Nephron progenitor cell (in vitro differentiated cells): Measurements from ENCODE around the gene CNOT9.
A peak's percentile ranks its signal among the peaks of the same experiment; 100 is the strongest.

ENCODE experiments used
- DNase-seq: peaks from one replicate; pipeline ENCODE4 v3.0.0; 2021
- H3K27ac Mint-ChIP-seq: 2 replicates; pipeline ENCODE4 v1.8.0; 2021; ENCODE audit warnings: mild to moderate bottlenecking, moderate library complexity, mixed read lengths
- H3K27me3 Mint-ChIP-seq: 2 replicates; pipeline ENCODE4 v1.8.0; 2021; ENCODE audit warnings: mild to moderate bottlenecking, low read depth, mixed read lengths; ENCODE audit not compliant: poor library complexity
- H3K36me3 Mint-ChIP-seq: 2 replicates; pipeline ENCODE4 v1.8.0; 2021; ENCODE audit warnings: low read depth, mixed read lengths
- H3K4me1 Mint-ChIP-seq: 2 replicates; pipeline ENCODE4 v1.8.0; 2021; ENCODE audit warnings: mixed read lengths
- H3K4me3 Mint-ChIP-seq: 2 replicates; pipeline ENCODE4 v1.8.0; 2021; ENCODE audit warnings: mild to moderate bottlenecking, moderate library complexity, mixed read lengths
- H3K9me3 Mint-ChIP-seq: 2 replicates; pipeline ENCODE4 v1.8.0; 2021; ENCODE audit warnings: mild to moderate bottlenecking, moderate library complexity, mixed read lengths
- TF ChIP-seq, protein P1 (sequence below): fragments of 200-600 bp; sonication (generic); IDR thresholded peaks from 2 replicates; pipeline ENCODE4 v1.5.0; 2021; ENCODE audit warnings: antibody characterized with exemption

CNOT9 gene

DNA sequence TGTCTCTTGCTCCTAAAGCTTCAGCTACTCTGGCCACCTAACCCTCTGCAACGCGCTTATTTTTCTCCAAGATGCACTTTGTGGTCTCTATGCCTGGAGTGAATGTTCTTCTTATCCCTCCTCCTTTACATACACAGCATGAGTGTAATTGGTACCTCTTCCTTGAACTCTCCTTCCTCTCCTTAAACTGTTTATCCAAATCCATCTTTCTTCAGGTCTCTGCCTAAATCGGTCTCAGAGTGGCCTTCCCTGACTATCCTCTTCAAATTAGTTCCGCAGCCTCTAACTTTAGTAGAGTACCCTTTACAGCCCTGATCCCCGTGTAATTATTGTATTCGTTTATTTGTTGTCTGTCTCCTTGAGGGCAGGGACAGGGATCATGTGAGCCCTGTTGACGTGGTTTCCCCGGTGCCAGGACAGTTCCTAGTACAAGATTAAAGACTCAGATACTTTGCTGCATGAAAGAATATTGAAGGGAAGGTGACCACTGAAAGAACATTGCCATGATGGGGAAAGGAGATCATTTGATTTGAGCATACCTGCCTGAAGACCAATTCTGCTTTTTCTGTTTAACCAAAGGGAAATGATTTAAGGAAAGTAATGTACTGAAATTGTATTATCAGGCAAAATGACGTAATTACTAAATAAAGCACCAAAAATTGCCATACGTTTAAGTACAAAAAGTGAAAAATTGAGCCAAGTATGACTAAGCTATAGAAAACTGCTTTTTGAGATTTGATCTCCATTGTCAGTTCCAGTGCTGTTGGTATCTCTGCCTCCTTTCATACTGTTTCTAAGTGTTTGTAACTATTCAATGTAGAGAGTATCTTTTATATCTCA, 1.2 kb downstream of the CNOT9 start:
- Mint-ChIP-seq H3K4me1 (peaks cover 50% of the 10 kb centered on the region), H3K36me3 (peaks cover 33% of the 10 kb centered on the region), H3K27ac (peak overlapping the region; percentile 98), H3K27me3 (no peaks in the 10 kb centered on the region), H3K4me3 (peak overlapping the region; percentile 94), H3K9me3 (no peaks in the 10 kb centered on the region)
- TF ChIP-seq, protein P1, sequence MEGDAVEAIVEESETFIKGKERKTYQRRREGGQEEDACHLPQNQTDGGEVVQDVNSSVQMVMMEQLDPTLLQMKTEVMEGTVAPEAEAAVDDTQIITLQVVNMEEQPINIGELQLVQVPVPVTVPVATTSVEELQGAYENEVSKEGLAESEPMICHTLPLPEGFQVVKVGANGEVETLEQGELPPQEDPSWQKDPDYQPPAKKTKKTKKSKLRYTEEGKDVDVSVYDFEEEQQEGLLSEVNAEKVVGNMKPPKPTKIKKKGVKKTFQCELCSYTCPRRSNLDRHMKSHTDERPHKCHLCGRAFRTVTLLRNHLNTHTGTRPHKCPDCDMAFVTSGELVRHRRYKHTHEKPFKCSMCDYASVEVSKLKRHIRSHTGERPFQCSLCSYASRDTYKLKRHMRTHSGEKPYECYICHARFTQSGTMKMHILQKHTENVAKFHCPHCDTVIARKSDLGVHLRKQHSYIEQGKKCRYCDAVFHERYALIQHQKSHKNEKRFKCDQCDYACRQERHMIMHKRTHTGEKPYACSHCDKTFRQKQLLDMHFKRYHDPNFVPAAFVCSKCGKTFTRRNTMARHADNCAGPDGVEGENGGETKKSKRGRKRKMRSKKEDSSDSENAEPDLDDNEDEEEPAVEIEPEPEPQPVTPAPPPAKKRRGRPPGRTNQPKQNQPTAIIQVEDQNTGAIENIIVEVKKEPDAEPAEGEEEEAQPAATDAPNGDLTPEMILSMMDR: no peak
- no peak for DNase-seq

DNA sequence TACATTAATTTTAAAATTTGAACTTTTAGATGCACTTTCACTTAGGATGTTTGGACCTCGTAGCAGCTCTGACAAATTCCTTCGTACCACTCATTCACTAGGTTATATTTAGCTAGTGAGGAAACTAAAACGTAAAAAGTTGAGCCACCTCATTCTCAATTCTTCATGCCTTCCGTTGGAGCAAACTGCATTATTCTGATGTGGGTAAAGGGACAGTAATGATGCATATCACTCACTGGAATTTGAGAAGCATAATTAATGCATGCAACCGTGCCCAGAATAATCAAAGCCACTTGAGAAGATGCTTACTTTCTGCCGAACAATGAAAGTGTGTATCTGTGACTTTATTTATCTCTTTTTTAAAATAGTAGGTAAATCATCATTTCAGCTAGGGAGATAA, 2.2 kb downstream of the CNOT9 start:
- Mint-ChIP-seq H3K27me3 (no peaks in the 10 kb centered on the region), H3K36me3 (peaks cover 43% of the 10 kb centered on the region), H3K4me1 (peaks cover 49% of the 10 kb centered on the region), H3K9me3 (no peaks in the 10 kb centered on the region), H3K4me3 (peak overlapping the region; percentile 94), H3K27ac (peak overlapping the region; percentile 77)
- TF ChIP-seq, protein P1: no peak
- no peak for DNase-seq

DNA sequence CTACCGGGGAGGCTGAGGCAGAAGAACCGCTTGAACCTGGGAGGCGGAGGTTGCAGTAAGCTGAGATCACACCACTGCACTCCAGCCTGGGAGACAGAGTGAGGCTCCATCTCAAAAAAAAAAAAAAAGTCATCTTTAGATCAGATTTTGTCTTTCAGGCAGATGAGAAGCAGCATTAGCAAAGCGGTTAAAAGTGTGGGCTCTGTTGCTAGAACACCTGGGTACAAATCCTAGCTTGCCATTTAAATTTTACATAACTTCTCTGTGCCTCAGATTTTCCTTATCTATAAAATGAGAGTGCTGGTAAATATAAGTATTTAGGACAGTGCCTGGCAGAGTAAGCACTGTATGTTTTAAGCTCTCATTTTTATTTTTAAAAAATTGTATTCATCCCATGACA, 8.2 kb downstream of the CNOT9 start:
- Mint-ChIP-seq H3K4me1 (peaks cover 6% of the 10 kb centered on the region), H3K27ac (peak overlapping the region; percentile 59)
- DNase-seq: no peak

DNA sequence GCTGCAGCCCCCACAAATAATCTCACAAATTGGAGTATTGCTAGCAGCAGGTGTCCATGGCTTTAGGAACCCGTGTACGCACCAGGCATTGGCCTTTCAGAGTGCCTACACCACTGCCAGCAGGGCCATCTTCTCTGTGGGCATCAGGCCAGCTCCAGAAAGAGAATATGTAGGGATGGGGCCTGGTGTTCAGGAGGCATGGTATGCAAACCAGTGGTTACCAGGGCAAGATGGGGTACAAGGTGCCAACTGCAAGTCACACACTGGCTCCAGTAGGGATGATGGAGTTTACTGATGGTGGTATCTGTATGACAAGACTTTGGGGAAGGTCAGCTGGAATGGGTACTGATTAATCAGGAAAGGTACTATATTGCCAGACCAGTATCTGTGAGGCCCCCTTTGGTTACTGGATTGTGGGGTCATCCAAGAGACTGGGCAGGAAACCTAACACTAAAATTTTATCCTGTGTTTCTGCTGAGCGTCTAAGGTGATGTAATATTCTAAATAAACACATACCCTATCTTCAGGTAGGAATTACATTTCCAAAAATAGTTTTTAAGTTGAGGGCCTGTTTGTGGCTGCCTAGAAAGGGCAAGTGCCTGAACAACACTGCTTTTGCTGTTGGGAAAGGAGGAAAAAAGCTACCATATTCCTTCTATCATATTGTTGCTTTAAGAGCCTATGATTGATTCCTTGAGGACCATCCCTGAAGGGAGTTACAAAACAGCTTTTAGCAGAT, 9.0 kb downstream of the CNOT9 start:
- Mint-ChIP-seq H3K4me1 (peaks cover 2% of the 10 kb centered on the region), H3K36me3 (peaks cover 54% of the 10 kb centered on the region), H3K27ac (no peak overlapping the region), H3K27me3 (no peaks in the 10 kb centered on the region), H3K9me3 (no peaks in the 10 kb centered on the region), H3K4me3 (no peak overlapping the region)
- TF ChIP-seq, protein P1: no peak
- DNase-seq: no peak

More for the DNA sequence above, 8.2 kb downstream of the CNOT9 start:
- Mint-ChIP-seq H3K36me3 (peaks cover 54% of the 10 kb centered on the region), H3K4me3 (no peak overlapping the region), H3K9me3 (no peaks in the 10 kb centered on the region), H3K27me3 (no peaks in the 10 kb centered on the region)
- TF ChIP-seq, protein P1: no peak

DNA sequence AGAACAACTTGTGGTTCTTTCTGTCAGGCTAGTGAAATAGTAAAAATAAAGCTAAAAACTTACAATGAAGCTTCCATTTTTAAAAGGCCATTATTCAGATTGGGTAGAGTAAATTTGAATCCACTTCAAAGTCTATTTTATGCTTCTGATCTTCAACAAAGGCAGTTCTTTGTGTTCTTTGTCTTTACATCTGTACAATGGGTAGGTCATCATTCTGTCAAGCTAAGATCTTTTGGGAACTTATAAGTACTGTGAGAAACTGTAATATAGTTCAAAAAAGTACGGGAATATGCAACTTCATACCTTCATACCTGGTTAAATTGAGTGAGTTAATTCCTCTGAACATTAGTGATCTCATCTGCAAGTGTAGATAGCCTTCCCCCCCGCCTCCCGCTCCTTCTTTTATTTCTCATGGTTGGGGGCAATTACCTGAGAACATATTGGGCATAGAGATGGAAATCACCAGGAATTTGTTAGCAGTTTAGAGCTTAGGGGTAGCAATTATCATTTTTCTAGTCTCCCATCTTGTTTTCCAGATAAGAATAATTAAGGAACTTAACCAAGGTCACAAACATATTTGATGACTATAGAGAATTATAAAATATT, 9.7 kb downstream of the CNOT9 start:
- H3K36me3 Mint-ChIP-seq: peaks cover 57% of the 10 kb centered on the region
- DNase-seq: no peak
- no peak overlapping the region for H3K4me3 Mint-ChIP-seq
- H3K4me1 Mint-ChIP-seq: no peaks in the 10 kb centered on the region
- H3K27ac Mint-ChIP-seq: no peak overlapping the region
- no peaks in the 10 kb centered on the region for H3K9me3 Mint-ChIP-seq
- no peaks in the 10 kb centered on the region for H3K27me3 Mint-ChIP-seq
- TF ChIP-seq, protein P1: no peak
